Measurements from ENCODE around the gene MIX23.

Gene MIX23

GRCh38 chr3:122332551-122332950 lies 50.5 kb downstream of the MIX23 start:
- TF ChIP-seq CTCF (IDR thresholded peaks at IDR 0.05; ENCODE audit: control insufficient read depth, extremely low read depth, insufficient read depth): no peak

GRCh38 chr3:122331886-122332285 lies 51.1 kb downstream of the MIX23 start:
- H3K4me3 ChIP-seq (ENCODE audit: low read depth, low read length): no peak overlapping the region

More at GRCh38 chr3:122332551-122332950, 50.5 kb downstream of the MIX23 start:
- DNase-seq (ENCODE audit: low read depth): no peak
- H3K4me3 ChIP-seq (ENCODE audit: low read depth, low read length): no peak overlapping the region

GRCh38 chr3:122325769-122326168 lies 57.3 kb downstream of the MIX23 start:
- no peak for TF ChIP-seq CTCF (IDR thresholded peaks at IDR 0.05; ENCODE audit: control insufficient read depth, extremely low read depth, insufficient read depth)
- H3K4me3 ChIP-seq (ENCODE audit: low read depth, low read length): no peak overlapping the region

More at GRCh38 chr3:122331886-122332285, 51.1 kb downstream of the MIX23 start:
- TF ChIP-seq CTCF (IDR thresholded peaks at IDR 0.05; ENCODE audit: control insufficient read depth, extremely low read depth, insufficient read depth): no peak
- DNase-seq (ENCODE audit: low read depth): no peak

GRCh38 chr3:122324871-122325323 lies 58.1 kb downstream of the MIX23 start, which contains the start of gene CSTA:
Gene CSTA, plus strand, starts transcription at chr3:122325248. Its CDS starts 45 bp downstream, at chr3:122325293.
- no peak for DNase-seq (ENCODE audit: low read depth)
- no peak for TF ChIP-seq CTCF (IDR thresholded peaks at IDR 0.05; ENCODE audit: control insufficient read depth, extremely low read depth, insufficient read depth)
- no peak within 1 kb of the TSS for H3K4me3 ChIP-seq (ENCODE audit: low read depth, low read length)

More at GRCh38 chr3:122325769-122326168, 57.3 kb downstream of the MIX23 start:
- no peak for DNase-seq (ENCODE audit: low read depth)

- DNase-seq (ENCODE audit: low read depth): no peak
- H3K4me3 ChIP-seq (ENCODE audit: low read depth, low read length): no peak overlapping the region
- no peak for TF ChIP-seq CTCF (IDR thresholded peaks at IDR 0.05; ENCODE audit: control insufficient read depth, extremely low read depth, insufficient read depth)
These were observed 60.6 kb downstream of the MIX23 start for GRCh38 chr3:122322095-122323075.

- TF ChIP-seq CTCF (IDR thresholded peaks at IDR 0.05; ENCODE audit: control insufficient read depth, extremely low read depth, insufficient read depth): no peak
- no peak for DNase-seq (ENCODE audit: low read depth)
- H3K4me3 ChIP-seq (ENCODE audit: low read depth, low read length): no peak overlapping the region
These were observed 64.4 kb downstream of the MIX23 start for GRCh38 chr3:122318620-122319019.
